HL-60 (cell line): ENCODE measurements around the gene PARD3.
"Not testable (repeated sequence)": the region's sequence is repeated elsewhere in the genome, so short reads cannot be mapped to it uniquely, and the experiment has no call there.

Source experiments
- DNase-seq, 2 experiments: peaks; one replicate each; pipeline ENCODE4 v3.0.0-alpha.2; 2010 to 2020; ENCODE audit warnings: low read depth in 1 of 2, low spot score in 1 of 2
- H3K27ac ChIP-seq: fragments of 250-450 bp; sonication (Bioruptor Pico); replicated peaks from 2 replicates; pipeline ENCODE4 v1.5.1; 2020; ENCODE audit warnings: mild to moderate bottlenecking, moderate library complexity
- H3K27me3 ChIP-seq: fragments of 250-450 bp; sonication (Bioruptor Pico); 2 replicates; pipeline ENCODE4 v1.5.1; 2021; ENCODE audit warnings: mild to moderate bottlenecking, moderate library complexity; ENCODE audit not compliant: insufficient read depth, poor library complexity, severe bottlenecking
- H3K4me3 ChIP-seq: replicated peaks from 2 replicates; pipeline ENCODE4 v1.5.1; 2011; ENCODE audit warnings: mild to moderate bottlenecking, control low read depth, low read length; ENCODE audit not compliant: insufficient read depth
- CTCF ChIP-seq: IDR thresholded peaks from one replicate; pipeline ENCODE4 v1.5.1; 2011; ENCODE audit warnings: low read length, control low read depth, inconsistent platforms; ENCODE audit not compliant: insufficient read depth
- GABPA ChIP-seq: IDR thresholded peaks from 2 replicates; pipeline ENCODE4 v1.6.1; 2012; ENCODE audit warnings: low read depth
- POLR2AphosphoS5 ChIP-seq: IDR thresholded peaks from 2 replicates; pipeline ENCODE4 v1.6.1; 2012; ENCODE audit warnings: low read depth
- SPI1 ChIP-seq: IDR thresholded peaks from 2 replicates; pipeline ENCODE4 v1.6.1; 2012; ENCODE audit warnings: low read depth, mild to moderate bottlenecking, borderline replicate concordance
- TF ChIP-seq, protein P1 (sequence below): IDR thresholded peaks from 2 replicates; pipeline ENCODE4 v1.6.1; 2012; ENCODE audit warnings: low read depth; ENCODE audit not compliant: insufficient replicate concordance

The PARD3 gene

DNA sequence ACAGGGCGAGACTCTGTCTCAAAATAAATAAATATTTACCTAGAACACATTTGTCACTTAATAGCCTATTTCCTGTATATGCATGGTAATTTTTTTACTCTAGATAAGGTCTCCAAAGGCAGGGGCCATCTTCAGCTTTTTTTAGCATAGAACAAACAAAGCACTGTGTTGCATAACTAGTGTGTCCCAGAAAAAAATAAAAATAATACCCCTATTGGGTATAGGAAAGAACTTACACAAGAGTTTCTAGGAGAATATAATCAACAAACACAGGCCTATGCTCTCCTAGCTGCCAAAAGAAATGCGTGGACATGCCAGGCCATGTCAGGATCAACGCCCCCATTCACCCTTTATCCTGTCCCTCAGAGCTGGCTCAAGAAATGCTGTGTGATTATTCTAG is 103.6 kb downstream of the PARD3 start:
- peaks cover 2% of the 10 kb centered on the region for H3K27me3 ChIP-seq
- no peak for DNase-seq
- no peak overlapping the region for H3K27ac ChIP-seq
- no peak overlapping the region for H3K4me3 ChIP-seq
- TF ChIP-seq GABPA (no peak), POLR2AphosphoS5 (no peak), SPI1 (no peak), CTCF (no peak)

DNA sequence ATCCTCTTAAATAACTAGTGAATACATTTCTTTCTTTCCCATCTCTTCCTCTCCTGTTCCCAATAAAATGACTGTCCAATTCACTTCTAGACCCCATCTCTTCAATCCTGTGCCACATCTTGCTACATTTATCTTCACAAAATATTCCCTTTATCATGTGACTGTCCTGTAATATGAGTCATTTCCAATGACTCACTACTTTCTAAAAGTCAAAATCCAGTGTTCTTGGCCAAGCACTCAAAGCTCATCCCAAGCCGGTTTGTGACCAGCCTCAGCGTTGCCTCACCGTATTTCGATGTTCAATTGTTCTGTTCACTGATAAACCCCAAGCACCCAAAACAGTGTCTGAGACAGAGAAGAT is 104.7 kb downstream of the PARD3 start:
- no peak for DNase-seq
- TF ChIP-seq GABPA, result no peak
- TF ChIP-seq CTCF, result no peak
- no peak for TF ChIP-seq POLR2AphosphoS5
- no peak for TF ChIP-seq SPI1
- TF ChIP-seq, protein P1, sequence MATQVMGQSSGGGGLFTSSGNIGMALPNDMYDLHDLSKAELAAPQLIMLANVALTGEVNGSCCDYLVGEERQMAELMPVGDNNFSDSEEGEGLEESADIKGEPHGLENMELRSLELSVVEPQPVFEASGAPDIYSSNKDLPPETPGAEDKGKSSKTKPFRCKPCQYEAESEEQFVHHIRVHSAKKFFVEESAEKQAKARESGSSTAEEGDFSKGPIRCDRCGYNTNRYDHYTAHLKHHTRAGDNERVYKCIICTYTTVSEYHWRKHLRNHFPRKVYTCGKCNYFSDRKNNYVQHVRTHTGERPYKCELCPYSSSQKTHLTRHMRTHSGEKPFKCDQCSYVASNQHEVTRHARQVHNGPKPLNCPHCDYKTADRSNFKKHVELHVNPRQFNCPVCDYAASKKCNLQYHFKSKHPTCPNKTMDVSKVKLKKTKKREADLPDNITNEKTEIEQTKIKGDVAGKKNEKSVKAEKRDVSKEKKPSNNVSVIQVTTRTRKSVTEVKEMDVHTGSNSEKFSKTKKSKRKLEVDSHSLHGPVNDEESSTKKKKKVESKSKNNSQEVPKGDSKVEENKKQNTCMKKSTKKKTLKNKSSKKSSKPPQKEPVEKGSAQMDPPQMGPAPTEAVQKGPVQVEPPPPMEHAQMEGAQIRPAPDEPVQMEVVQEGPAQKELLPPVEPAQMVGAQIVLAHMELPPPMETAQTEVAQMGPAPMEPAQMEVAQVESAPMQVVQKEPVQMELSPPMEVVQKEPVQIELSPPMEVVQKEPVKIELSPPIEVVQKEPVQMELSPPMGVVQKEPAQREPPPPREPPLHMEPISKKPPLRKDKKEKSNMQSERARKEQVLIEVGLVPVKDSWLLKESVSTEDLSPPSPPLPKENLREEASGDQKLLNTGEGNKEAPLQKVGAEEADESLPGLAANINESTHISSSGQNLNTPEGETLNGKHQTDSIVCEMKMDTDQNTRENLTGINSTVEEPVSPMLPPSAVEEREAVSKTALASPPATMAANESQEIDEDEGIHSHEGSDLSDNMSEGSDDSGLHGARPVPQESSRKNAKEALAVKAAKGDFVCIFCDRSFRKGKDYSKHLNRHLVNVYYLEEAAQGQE, result no peak
- Histone ChIP-seq H3K4me3 (no peak overlapping the region), H3K27ac (no peak overlapping the region), H3K27me3 (peaks cover 2% of the 10 kb centered on the region)

- no peaks in the 10 kb centered on the region for H3K27me3 ChIP-seq
- TF ChIP-seq, protein P1, result no peak
- DNase-seq, result no peak
- no peak overlapping the region for H3K4me3 ChIP-seq
- H3K27ac ChIP-seq, result no peak overlapping the region
These were observed 105.3 kb downstream of the PARD3 start for GRCh38 chr10:34709637-34710390.

DNA sequence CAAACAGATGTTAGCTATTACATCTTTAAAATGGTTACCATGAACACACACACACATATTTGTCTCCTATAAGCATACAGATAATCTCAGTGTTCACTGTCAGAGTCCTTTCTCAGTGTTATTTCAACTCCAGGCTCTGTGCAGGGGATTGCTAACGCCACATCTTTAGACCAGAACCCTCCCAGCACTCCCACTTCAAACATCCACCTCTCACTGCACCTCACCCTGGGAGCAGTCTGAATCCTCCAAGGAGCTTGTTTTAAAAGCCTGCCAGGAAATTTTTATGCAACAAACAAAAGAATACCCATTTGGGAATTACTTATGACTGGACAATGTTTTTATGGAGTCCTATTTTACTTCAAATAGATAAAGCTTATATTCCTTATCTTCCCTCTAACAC is 107.4 kb downstream of the PARD3 start:
- no peaks in the 10 kb centered on the region for H3K27me3 ChIP-seq
- no peak for DNase-seq
- H3K27ac ChIP-seq, result no peak overlapping the region
- no peak for TF ChIP-seq GABPA
- no peak for TF ChIP-seq SPI1
- no peak for TF ChIP-seq POLR2AphosphoS5
- TF ChIP-seq CTCF, result no peak
- TF ChIP-seq, protein P1, result no peak
- no peak overlapping the region for H3K4me3 ChIP-seq

- H3K27ac ChIP-seq, H3K27me3 ChIP-seq, H3K4me3 ChIP-seq, DNase-seq: not testable (repeated sequence)
These were observed 108.1 kb downstream of the PARD3 start for GRCh38 chr10:34706992-34707391.
